Smooth muscle cell of the brain vasculature (primary cell): ENCODE results near the gene TMEM44.
A peak's percentile ranks its signal among the peaks of the same experiment; 100 is the strongest.

Experiments used
- DNase-seq: peaks from one replicate; pipeline ENCODE4 v3.0.0-alpha.2; 2012; ENCODE audit warnings: low read depth, low spot score

Gene TMEM44

DNA sequence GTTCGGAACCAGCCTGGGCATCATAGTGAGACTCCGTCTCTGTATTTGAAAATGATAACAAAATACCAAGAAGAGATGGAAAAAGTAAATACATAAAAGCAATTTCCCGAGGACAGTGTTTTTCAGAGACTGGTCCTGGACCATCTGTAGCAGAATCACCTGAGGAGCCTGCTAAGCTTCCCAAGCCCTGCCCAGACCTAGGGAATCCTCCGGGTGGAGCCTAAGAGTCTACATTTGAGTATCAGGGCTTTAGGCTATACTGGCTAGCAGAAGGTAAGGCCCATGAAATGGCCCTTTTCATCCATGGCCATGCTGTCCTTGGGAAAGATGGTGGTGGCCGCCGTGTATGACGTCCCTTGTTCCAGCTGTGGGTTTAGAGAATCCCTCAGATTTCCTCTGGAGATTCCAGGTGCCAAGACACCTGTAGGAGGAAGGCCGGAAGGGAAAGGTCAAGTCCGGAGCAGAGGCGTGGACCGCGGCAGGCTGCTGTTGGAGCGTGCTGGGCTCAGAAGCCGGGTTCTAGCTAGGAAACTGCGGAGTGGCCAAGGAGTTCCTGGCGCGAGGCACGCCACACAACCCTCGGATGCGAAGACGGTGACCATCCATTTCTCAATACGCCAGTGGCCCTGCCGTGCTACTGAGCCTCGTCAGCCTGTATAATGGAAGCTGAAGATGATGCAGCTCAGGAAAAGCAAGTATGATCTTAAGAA, 50.9 kb downstream of the TMEM44 start:
- no peak for DNase-seq

DNA sequence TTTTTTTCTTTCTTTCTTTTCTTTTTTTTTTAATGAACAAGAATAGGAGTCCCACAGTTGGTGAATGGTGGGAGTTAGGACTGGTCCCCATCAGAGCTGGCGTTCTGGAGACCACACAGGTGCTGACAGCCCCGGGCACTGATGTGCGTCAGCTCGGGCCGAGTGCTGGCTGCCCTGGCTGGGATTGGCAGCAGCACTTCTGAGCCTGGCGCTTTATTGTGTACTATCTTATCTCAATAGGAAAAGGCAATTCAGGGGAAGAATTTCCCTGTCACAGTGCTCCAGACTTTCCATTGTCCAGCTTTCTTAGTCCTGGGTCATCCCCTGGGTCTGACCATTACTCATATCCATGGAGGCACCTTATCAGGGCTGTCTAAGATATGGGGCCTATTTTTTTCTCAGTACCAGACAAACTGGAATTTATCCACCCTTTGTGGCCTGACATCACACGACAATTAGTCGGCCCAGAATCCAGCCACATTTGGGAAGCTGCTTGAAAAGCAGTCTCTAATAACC, 54.1 kb downstream of the TMEM44 start:
- no peak for DNase-seq

DNA sequence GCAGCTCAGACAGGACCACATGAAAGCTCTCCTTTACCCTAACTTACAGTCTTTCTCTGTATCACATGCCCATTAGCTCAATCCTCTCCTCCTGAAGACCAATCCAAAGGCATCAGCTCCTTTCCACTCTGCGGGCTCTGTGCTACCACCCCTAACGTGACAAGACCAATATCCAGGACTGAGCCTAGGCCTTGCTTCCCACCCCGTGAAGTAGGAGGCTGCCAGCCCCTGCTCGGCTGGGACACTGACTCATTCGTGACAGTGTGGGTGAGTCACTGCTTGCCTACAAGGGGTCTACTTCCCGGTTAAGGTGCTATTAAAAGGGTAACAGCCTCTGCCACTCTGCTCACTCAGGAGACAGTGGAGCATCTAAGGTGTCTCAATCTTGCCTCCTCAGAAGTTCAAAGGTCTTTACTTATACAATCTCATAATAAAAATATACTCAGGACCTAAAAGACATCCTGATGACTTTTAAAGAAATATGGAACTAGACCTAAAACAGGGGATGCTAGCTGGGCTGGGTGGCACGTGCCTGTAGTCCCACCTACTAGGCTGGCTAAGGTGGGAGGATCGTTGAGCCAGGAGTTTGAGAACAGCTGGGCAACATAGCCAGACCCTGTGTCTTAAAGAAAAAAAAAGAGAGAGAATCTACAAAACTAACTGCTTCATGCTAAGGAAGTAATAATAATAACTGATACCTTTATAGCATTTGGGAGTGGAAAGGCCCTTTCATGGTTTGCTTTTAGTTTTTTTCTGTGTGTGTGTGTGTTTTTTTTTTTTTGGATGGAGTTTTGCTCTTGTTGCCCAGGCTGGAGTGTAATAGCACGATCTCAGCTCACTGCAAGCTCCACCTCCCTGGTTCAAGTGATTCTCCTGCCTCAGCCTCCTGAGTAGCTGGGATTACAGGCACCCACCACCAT, 55.0 kb downstream of the TMEM44 start:
- DNase-seq, result peak; percentile 43

DNA sequence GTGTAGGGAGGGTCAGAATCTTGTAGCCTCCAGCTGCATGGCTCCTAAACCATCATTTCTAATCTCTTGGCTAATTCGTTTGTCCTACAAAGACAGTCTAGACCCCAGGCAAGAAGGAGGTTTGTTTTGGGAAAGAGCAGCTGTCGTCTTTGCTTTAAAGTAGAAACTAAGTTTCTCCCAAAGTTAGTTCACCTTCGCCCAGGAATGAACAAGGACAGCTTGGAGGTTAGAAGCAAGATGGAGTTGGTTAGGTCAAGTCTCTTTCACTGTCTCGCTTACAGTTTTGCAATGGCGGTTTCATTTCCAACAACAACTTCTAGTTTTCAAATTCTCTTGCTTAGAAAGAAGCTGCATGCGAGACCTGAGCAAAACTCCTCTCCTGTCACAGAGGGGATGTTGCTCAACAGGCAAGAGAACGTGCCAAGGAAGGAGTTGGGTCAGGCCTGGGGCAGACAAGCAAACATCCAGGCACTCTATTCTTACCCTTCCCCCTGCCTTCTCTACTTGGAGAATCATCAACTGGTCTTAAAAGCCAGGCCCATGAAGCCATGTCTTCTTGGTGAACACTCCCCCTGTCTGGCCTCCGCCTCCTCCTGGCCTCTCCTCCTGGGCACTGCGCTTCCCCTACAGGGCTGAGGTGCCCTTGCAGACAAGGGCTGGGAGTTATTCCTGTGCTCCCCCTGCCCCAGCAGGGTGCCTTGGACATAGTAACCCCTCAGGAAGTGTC, 57.6 kb downstream of the TMEM44 start:
- DNase-seq, result no peak

DNA sequence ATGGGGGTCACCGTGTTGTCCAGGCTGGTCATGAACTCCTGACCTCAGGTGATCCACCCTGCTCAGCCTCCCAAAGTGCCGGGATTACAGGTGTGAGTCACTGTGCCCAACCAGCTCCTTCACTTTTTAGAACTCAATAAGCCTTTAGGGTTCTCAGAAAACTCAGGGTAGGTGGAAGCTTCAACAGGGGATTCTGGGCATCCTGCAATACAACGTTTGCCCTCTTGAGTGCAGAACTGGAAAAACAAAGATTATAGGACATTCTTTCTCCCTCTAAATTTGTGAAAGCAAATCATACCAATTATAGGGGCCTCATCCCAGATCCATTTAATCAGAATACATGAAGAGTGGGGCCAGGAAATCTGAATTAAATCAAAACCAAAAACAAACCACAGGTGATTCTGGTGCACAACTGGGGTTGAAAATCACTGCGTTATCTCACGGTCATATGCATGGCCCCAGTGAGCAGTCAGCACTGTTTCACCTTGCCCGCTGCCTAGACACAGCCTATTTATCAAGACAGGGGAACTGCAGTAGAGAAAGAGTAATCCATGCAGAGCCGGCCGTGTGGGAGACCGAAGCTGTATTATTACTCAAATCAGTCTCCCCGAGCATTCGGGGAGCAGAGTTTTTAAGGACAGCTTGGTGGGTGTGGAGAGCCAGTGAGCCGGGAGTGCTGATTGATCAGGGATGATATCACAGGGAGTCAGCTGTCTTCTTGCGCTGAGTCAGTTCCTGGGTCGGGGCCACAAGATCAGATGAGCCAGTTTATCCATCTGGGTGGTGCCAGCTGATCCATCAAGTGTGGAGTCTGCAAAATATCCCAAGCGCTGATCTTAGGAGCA, 58.4 kb downstream of the TMEM44 start:
- DNase-seq, result no peak

DNA sequence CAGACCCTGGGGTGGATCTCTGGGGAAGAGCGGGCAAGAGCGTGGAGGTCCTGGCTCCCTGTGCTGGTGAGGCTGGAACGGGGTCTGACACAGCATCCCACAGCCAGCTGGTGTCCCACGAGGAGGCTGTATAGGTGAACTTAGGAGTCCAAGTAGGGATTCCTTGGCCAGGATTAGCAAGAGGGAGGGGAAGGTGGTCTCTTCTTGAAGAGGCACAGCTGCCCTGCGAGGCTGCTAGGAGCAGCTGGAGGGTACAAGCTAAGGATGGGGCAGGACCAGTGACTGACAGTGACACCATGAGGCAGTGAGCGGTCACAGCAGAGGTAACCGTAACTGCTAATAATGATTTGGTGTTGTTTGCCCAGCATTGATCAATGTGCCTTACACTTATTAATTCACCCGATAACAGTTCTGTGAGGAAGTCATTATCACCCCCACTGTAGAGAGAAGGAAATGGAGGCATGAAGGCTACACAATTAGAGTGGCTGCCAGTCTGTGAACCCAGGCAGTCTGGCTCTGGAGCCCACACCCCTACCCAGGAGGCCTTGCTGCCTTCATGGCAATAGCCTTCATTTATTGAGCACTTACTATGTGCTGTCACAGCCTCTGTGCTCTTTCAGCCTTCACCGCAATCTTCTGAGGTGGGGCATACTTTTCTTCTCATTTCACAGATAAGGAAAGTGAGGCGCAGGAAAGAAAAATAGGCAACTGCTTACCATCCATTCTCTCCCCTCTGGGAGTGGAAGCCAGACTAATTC, 59.4 kb downstream of the TMEM44 start:
- DNase-seq, result no peak

DNA sequence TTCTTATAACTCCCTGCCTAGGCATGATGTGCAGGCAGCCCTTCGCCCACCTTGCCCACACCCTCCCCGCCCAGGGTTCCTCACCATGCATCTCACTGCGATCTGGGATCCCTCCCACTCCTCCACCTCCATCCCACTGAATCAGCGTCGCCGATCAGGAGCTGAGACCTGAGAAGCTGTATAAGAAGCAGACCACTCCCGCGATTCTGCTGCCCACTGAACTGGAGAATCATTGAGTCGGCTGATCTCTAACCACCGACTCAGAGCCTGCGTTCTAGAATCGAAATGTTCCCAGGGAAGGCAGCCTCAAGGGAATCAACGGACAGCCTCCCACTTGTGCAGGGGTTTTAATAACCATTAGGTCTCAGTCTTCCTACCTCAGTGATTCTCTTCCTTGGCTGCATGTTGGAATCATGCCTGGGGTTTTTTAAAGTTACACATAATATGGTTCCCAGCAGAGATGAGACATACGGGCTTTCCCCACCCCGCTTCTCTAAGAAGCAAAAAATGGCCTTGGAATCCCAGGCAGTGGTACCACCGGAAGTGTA, 60.2 kb downstream of the TMEM44 start:
- DNase-seq, result no peak

DNA sequence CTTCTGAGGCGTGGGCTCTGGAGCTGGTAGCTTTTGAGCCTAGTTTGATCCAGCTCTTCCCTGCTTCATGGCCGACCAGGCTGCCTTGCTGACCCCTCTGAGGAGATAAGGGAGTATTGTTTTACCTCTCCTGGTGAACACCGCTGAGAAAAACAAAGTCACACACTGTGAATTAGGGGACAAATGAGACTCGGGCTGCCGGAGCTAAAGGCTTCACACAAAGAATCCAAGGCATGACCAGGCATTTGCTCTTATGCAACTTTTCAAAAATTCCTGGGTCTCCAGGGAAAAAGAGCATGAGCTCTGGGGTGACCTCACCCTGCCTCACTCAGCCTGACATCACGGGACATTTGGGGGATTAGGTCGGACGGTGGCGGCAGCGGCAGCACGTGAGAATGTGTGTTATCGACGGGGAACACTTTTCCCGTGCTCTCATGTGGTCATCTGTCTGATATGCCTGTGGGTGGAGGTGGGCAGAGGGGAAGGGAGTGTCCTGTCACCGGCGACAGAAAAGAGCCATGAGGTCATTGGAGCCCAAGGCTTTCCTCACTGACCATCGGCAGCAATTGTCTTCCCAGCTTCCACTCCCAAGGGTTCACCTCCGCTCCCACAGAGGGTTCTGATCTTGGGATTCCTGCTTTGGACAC, 61.0 kb downstream of the TMEM44 start:
- no peak for DNase-seq

DNA sequence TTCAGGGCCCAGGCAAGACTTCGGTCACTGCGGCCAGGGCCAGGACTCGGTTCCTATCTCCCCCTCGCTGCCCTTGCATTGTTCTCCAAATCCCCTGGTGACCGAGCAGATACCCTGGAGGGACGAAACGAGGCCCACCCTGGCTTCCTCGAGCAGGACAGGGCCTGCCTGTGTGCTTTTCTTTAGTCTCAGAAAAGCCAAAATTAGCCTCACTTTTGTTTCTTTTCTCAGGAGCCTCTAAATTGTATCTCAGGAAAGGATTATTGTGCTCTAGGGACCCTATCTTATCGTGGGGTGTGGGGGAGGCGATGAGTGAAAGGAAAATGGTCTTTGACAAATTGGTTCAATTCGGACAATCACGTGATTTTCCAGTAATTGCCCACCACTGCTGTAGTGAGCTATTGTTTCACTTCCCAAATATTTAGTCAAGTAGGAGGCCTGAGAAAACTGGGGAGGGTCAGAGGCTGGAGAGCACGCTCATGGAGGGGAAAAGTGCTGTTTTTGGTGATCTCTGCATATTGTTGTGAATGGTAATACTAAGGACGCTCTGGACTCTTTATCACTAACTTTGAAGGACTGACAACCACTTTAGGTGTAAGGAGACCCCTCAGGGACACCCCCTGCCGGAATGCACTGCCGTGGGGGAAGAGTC, 61.6 kb downstream of the TMEM44 start:
- no peak for DNase-seq

DNA sequence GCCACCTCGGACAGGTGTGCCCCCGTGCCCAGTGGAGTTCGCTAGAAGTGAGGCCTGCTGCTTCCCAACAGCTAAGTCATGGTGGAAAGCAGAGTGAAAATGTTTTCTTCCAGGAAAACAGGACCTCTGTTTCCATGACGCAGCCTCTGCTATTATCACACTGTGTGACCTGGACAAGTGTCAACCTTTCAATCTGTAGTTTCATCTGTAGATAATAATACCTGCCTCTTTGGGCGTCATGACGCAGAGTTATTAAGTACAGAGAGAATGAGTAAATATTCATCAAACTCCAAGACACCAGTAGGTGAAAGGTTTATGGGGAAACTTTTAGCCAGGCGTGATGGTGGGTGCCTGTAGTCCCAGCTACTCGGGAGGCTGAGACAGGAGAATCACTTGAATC, 62.3 kb downstream of the TMEM44 start:
- DNase-seq, result no peak

DNA sequence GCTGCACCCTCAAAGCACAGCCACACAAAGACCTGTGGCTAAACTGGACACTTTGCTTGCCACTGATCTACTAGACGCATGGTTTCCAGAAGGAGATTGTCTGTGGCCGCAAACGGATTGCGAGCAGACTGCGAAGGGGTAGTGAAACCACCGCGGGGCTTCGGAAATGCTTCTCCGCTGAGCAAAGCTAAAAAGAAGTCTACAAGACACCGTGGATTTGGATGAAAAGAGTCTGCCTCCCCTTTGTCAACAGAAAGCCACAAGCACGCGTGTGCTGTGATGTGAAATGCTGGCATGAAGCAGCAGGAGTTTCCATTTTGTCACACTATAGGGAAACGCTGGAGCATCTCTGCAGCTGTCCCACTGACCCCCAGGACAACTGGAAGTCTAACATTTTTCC, 63.0 kb downstream of the TMEM44 start:
- no peak for DNase-seq

DNA sequence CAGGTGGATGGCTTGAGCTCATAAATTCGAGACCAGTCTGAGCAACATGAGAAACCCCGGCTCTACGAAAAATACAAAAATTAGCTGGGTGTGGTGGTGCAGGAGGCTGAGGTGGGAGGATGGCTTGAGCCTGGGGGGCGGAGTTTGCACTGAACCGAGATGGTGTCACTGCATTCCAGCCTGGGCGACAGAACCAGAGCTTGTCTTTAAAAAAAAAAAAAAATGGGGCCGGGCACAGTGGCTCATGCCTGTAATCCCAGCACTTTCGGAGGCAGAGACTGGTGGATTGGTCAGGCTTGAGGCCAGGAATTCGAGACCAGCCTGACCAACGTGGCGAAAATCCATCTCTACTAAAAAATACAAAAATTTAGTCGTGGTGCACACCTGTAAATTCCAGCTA, 64.0 kb downstream of the TMEM44 start:
- no peak for DNase-seq

DNA sequence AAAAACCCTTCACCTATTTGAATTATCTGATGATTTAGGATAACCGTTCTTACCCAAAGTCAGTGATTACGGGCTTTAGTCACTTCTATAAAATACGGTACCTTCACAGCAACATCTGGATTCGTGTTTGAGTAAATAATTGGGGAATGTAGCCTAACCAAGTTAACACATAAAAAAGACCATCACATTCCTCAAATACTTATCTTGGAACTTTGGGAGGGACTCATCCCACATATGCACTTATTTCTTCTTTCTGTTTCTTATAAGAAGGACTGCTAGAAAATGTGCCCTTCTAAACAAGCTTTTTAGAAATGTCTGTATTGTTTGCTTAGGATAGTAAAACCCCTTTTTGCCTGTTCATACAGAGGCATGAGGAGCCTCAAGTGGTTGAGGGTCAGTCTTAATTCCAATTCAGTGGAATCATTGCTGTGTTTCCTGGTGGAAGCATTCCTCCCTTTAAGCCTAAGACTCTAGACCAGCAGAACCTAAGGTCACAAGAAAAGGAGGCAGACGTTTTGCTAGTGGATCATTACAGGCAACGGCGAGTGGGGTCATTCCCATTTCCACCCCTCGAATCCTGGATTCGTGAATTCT, 67.5 kb downstream of the TMEM44 start:
- no peak for DNase-seq

DNA sequence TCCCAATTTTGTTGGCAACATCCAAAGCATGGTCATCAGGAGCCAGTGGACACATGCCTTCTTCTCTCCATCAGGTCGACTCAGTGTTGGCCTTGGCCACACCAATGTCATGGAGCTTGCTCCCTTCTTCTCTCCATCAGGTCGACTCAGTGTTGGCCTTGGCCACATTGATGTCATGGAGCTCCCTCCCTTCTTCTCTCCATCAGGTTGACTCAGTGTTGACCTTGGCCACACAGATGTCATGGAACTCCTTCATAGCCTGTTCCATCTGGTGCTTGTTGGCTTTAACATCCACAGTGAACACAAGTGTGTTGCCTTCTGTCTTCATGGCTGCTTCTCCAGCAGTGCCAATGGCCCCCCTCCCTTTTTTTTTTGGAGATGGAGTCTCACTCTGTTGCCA, 70.2 kb downstream of the TMEM44 start:
- no peak for DNase-seq

DNA sequence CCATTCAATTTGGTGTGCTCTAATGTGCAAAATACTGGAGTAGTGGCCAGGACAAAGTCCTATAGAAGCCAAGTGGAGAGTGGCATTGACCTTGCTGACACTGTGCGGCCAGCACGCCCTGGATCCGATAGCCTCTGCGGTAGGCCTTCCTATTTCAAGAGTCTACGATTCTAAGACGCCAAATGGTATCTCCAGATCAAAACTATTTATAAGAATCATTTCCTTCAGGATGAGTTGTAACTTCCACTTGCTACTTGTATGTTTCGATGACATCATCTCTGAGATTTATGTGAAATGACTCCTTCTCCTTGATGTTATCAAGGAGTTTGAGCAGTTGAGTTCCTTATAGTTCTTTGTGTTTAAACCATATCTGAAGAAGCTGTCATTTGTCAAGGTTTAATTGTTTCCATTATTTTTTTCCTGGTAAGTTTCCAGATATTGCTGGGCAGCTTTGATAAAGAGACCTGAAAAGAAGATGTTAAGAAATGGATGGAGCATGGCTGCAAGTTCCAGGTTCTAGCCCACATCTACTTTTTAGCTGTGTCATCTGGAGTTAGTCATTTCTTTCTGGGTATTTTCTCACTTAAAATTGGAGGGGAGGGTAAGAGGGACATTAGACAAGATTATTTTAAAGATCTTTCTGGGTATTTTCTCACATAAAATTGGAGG, 71.8 kb downstream of the TMEM44 start:
- no peak for DNase-seq

DNA sequence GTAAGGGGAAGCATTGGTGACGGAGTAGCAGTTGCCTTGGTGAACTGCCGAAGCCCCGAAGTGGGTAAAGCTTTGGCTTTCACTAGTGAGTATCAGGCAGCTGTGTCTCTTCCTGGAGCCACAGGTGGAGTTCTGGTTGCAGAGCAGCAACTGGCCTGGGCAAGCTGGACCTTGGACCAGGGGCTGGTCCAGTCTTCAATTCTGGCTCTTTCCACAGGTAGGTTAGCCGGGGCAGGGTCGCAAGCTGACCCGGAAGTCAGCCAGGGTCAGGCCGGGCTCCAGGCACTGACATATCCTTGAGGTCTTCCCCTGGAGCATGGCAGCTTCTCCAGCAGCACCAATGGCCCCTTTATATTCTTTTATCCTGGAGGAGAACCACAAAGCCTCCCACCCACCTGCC, 73.2 kb downstream of the TMEM44 start:
- DNase-seq, result no peak

DNA sequence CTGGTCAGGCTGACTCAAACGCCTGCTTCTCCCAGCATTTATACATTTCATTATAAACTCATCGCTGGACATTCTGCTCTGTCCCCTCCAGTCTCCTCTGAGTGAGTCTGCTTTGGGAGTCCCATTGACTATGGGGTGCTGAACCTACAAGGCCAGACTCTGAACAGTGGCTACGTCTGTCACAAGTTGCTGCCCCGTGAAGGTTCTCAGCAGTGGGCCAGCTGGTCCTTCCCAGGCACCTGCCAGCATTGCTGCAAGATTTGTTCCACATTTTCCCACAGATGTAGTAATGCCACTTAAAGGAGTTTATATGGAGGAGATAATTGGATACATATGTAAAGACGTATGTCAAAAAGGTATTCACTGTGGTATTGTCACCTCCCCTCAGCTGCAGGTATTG, 73.7 kb downstream of the TMEM44 start:
- no peak for DNase-seq
